ENCODE data around the gene HRH4. TPM values are rescaled to one million over a fixed set of nuclear protein-coding genes. Genes with fewer than 3 reads are reported as not detected.

Gene HRH4
- total RNA-seq, 2 experiments from 2014 or later: not detected

DNA sequence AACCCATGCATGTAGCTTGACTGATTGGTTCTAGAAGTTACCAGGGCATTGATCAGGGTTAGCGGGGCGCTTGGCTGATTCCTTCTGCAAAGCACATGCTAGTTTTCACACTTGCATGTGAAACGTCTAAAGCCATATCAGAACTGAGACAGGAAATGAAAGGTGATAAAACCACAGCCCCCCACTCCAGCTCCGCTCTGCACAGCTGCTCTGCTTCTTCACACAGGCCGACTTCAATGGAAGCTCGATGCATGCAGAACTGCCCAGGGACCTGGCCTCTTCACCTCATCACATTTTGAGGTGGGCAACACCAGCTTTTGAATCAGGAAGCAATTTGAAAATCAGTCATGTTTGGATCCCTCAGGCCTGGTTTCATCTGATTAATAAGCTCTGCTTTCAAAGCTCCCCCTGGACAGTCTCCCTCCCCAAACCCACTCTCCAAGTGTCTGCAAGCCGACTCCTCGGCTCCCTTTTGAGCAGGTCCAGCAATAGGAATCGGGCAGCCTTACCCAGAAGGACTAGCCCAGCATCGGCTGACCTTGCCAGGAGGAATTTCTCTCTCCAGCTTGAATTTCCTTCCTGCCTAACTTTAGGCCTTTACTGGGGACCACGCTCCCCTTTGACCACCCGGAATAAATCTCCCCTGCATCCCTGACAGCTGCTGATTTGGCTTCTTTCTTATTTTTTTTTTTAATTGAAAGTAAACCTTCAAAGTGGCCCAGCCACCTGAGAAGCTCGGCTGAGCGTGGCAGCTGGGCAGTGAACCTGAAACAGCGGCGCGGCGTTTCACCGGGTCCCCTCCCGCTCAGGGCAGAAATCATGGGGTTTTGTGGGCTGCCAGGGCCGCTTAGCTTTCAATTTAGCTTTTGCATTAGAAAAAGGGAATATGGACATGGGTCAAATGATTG lies 31.7 kb downstream of the HRH4 start:
- H3K4me3 ChIP-seq (ENCODE audit: low read depth, low read length, poor library complexity, severe bottlenecking): peak overlapping the region; percentile 54
- intact Hi-C loops (cut with micrococcal nuclease; ENCODE audit: unreplicated experiment): loop anchor here (5.0 kb wide), 2 partner anchors 435 to 480 kb away; partner anchors contain the start of gene TTC39C
- H3K4me1 ChIP-seq (ENCODE audit: insufficient read depth, low read length, poor library complexity, severe bottlenecking): peaks cover 44% of the 10 kb centered on the region
- no peaks in the 10 kb centered on the region for H3K79me2 ChIP-seq (ENCODE audit: insufficient read depth, low read depth, low read length)
- no TSS peak for BruUV-seq (replicated peaks)
- ChIA-PET POLR2A (interaction anchor here (0.6 to 1.7 kb wide), 11 partner anchors 10 to 1025 kb away, joined by 3 to 6 read pairs (median 3); no protein-coding TSS in a partner anchor), CTCF (ENCODE audit: unreplicated experiment) (interaction anchor here (0.7 to 1.1 kb wide), 2 partner anchors 23 to 45 kb away, joined by 3 to 4 read pairs; no protein-coding TSS in a partner anchor)
- DNase-seq (ENCODE audit: low spot score): peak; percentile 89
- peak overlapping the region; percentile 86 for H2AFZ ChIP-seq (ENCODE audit: low read length)
- no peaks in the 10 kb centered on the region for H4K20me1 ChIP-seq (ENCODE audit: insufficient read depth, low read length)
- TF ChIP-seq, protein P1, sequence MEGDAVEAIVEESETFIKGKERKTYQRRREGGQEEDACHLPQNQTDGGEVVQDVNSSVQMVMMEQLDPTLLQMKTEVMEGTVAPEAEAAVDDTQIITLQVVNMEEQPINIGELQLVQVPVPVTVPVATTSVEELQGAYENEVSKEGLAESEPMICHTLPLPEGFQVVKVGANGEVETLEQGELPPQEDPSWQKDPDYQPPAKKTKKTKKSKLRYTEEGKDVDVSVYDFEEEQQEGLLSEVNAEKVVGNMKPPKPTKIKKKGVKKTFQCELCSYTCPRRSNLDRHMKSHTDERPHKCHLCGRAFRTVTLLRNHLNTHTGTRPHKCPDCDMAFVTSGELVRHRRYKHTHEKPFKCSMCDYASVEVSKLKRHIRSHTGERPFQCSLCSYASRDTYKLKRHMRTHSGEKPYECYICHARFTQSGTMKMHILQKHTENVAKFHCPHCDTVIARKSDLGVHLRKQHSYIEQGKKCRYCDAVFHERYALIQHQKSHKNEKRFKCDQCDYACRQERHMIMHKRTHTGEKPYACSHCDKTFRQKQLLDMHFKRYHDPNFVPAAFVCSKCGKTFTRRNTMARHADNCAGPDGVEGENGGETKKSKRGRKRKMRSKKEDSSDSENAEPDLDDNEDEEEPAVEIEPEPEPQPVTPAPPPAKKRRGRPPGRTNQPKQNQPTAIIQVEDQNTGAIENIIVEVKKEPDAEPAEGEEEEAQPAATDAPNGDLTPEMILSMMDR (conservative IDR thresholded peaks at IDR 0.05; ENCODE audit: low read length): no peak
- no peak for TF ChIP-seq EZH2phosphoT487 (IDR thresholded peaks at IDR 0.05; ENCODE audit: borderline replicate concordance, low read depth, low read length)
- H3K4me2 ChIP-seq (ENCODE audit: low read length): peak overlapping the region; percentile 81
- H3K9me3 ChIP-seq (ENCODE audit: low read length): peaks cover 17% of the 10 kb centered on the region
- H3K9me2 ChIP-seq (ENCODE audit: insufficient read depth, low read length): no peaks in the 10 kb centered on the region
- no peaks in the 10 kb centered on the region; the same call in 1 of the 2 replicates for H3K36me3 ChIP-seq (ENCODE audit: insufficient read depth, low read length)
- peak overlapping the region; percentile 93 for H3K27ac ChIP-seq (ENCODE audit: low read depth, low read length, poor library complexity, severe bottlenecking)

DNA sequence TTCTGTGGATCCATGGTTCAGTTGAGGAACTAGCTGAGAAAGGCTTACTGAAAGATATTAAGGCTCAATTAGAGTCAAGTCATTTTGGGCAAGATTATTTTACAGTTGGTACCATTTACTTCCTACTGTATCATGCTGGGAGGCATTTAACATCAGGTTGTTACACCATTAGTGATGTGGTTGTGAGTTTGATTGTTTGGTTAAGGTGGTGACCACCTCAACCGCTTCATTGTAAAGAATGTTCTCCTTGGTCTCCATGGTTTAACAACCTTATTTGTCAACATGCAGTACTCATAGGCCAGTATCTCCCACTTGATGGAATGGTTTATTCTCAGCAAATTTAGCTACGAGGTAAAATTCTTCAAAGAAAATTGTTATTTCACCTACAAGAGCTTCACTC lies 34.1 kb downstream of the HRH4 start:
- no peaks in the 10 kb centered on the region for H3K9me2 ChIP-seq (ENCODE audit: insufficient read depth, low read length)
- no peaks in the 10 kb centered on the region for H4K20me1 ChIP-seq (ENCODE audit: insufficient read depth, low read length)
- H3K4me1 ChIP-seq (ENCODE audit: insufficient read depth, low read length, poor library complexity, severe bottlenecking): peaks cover 27% of the 10 kb centered on the region
- no peak overlapping the region for H3K4me3 ChIP-seq (ENCODE audit: low read depth, low read length, poor library complexity, severe bottlenecking)
- ChIA-PET POLR2A (interaction anchor here (0.6 to 1.0 kb wide), 2 partner anchors 401 to 427 kb away, joined by 3 read pairs; no protein-coding TSS in a partner anchor), CTCF (ENCODE audit: unreplicated experiment) (no interaction called here)
- H3K27ac ChIP-seq (ENCODE audit: low read depth, low read length, poor library complexity, severe bottlenecking): no peak overlapping the region
- intact Hi-C loops (cut with micrococcal nuclease; ENCODE audit: unreplicated experiment): loop anchor here (5.0 kb wide), 2 partner anchors 433 to 482 kb away; partner anchors contain the start of gene TTC39C
- H3K4me2 ChIP-seq (ENCODE audit: low read length): no peak overlapping the region
- BruUV-seq (replicated peaks): no TSS peak
- no peaks in the 10 kb centered on the region; the same call in 1 of the 2 replicates for H3K36me3 ChIP-seq (ENCODE audit: insufficient read depth, low read length)
- H3K9me3 ChIP-seq (ENCODE audit: low read length): peaks cover 17% of the 10 kb centered on the region
- TF ChIP-seq, protein P1 (conservative IDR thresholded peaks at IDR 0.05; ENCODE audit: low read length): no peak
- TF ChIP-seq EZH2phosphoT487 (IDR thresholded peaks at IDR 0.05; ENCODE audit: borderline replicate concordance, low read depth, low read length): no peak
- no peaks in the 10 kb centered on the region for H3K79me2 ChIP-seq (ENCODE audit: insufficient read depth, low read depth, low read length)
- DNase-seq (ENCODE audit: low spot score): no peak
- H2AFZ ChIP-seq (ENCODE audit: low read length): no peak overlapping the region

Measured in OCI-LY7 (cell line).